Right ventricle myocardium superior (tissue), 1 donor: ENCODE data around the gene OR1D2. TPM values are rescaled to one million over a fixed set of nuclear protein-coding genes. Genes with fewer than 3 reads are reported as not detected.
"Not testable (repeated sequence)": the region's sequence is repeated elsewhere in the genome, so short reads cannot be mapped to it uniquely, and the experiment has no call there.

Experiments
- ATAC-seq: fragments of 200-7000 bp; cut with Tn5 transposase; one replicate; pipeline ENCODE4 v1.9.1; 2020; ENCODE audit warnings: mild to moderate bottlenecking; ENCODE audit not compliant: poor library complexity
- DNase-seq: peaks from one replicate; pipeline ENCODE4 v3.0.0-alpha.2; 2020
- intact Hi-C: fragments of 100-400 bp; cut with DNase I; formaldehyde crosslinking; loops from one replicate; pipeline ENCODE4 v1.11.2; 2022
- long read RNA-seq: library from polyadenylated mRNA; unstranded; transcript quantifications from one replicate; pipeline ENCODE4 v2.0.0, GENCODE V29; 2021
- total RNA-seq: library from RNA; stranded (reverse); fragmentation: NEBNext Ultra II Directional; extraction: Animal tissue kit (Norgen Biotek cat#: 25700); gene quantifications from one replicate; pipeline ENCODE4 v1.2.1, GENCODE V29; 2021
- donor health status: DM: no; HTN: yes; CAD: no; lungs with severe emphysema.

OR1D2 gene, protein sequence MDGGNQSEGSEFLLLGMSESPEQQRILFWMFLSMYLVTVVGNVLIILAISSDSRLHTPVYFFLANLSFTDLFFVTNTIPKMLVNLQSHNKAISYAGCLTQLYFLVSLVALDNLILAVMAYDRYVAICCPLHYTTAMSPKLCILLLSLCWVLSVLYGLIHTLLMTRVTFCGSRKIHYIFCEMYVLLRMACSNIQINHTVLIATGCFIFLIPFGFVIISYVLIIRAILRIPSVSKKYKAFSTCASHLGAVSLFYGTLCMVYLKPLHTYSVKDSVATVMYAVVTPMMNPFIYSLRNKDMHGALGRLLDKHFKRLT
- not detected for total RNA-seq
- long read RNA-seq: 0 reads

DNA sequence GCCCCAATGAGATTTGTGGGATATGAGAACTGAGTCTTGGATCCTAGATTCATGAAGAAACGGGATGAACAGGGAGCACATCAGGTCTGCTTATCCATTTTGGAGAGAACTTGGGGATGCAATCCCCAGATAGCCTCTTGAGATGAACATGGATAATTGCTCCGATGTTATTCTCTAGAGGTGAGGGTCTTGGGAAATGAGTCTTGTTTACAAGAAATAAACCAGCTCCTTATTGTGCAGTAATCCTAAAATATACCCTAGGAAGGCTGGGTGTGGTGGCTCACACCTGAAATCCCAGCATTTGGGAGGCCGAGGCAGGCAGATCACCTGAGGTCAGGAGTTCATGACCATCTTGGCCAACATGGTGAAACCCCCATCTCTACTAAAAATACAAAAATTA lies at the start of gene OR1D2:
Gene OR1D2, minus strand, starts transcription at position 101 of the 400 bp plus-strand sequence. CDS start 11,426 bp downstream, outside the sequence.
- DNase-seq (no peak), ATAC-seq (no peak)
- intact Hi-C loops: no loop called here

DNA sequence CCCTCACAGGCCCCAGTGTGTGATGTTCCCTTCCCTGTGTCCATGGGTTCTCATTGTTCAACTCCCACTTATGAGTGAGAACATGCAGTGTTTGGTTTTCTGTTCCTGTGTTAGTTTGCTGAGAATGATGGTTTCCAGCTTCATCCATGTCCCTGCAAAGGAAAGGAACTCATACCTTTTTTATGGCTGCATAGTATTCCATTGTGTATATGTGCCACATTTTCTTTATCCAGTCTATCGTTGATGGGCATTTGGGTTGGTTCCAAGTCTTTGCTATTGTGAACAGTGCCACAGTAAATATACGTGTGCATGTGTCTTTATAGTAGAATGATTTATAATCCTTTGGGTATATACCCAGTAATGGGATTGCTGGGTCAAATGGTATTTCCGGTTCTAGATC lies 33.3 kb upstream of the OR1D2 start:
- intact Hi-C loops, ATAC-seq: not testable (repeated sequence)

GRCh38 chr17:3127451-3127850 lies 23.2 kb upstream of the OR1D2 start, which contains the start of gene OR1G1:
OR1G1 (minus strand) TSS chr17:3127551; CDS start chr17:3127551, 0 bp downstream.
- intact Hi-C loops: no loop called here
- ATAC-seq (no peak), DNase-seq (no peak)

More for the DNA sequence above, 33.3 kb upstream of the OR1D2 start:
- not testable (repeated sequence) for DNase-seq

DNA sequence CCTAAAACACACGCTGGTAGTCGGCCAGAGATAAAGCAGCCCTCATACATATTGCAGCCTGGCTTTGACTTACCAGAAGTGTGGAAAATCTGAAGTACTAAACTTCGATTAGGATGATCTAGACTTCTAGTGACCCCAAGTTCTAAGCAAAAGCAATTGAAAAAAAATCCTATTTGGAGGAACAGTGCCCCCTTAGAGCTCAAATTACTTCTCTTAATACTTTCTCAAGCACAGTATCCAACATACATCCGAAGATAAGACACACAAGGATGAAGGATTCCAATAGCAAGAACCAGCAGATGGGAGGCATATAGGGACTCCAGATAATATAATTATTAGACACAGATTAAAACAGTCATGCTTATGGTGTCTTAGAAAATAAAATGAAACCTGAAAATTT lies 30.4 kb downstream of the OR1D2 start:
- ATAC-seq, DNase-seq, intact Hi-C loops: not testable (repeated sequence)

DNA sequence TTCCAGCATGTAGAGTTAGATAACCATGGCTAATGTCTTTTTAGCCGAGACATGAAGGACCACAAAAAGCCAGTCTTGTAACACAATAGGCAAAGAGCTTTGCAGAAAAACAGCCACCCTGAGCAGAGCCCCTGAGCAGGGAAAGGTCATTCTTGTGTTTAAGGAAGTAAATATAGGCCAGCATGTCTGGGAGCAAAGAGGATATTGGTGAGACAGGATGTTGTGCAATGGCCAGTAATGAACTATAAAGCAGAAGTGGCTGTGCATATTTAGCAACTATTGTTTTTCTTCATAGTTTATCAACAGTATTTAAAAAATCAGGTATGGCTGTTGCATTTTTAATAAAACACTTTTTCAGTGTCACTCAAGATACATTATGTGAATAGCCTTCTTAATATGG lies 39.0 kb downstream of the OR1D2 start:
- ATAC-seq: peak; percentile 52
- intact Hi-C loops, DNase-seq: not testable (repeated sequence)

GRCh38 chr17:3063507-3063906 lies 40.7 kb downstream of the OR1D2 start, which contains the start of gene OR1D5:
OR1D5 (minus strand) TSS chr17:3063607; CDS start chr17:3063607, 0 bp downstream.
- DNase-seq, ATAC-seq, intact Hi-C loops: not testable (repeated sequence)

GRCh38 chr17:3062824-3063377 lies 41.3 kb downstream of the OR1D2 start:
- DNase-seq, intact Hi-C loops, ATAC-seq: not testable (repeated sequence)

DNA sequence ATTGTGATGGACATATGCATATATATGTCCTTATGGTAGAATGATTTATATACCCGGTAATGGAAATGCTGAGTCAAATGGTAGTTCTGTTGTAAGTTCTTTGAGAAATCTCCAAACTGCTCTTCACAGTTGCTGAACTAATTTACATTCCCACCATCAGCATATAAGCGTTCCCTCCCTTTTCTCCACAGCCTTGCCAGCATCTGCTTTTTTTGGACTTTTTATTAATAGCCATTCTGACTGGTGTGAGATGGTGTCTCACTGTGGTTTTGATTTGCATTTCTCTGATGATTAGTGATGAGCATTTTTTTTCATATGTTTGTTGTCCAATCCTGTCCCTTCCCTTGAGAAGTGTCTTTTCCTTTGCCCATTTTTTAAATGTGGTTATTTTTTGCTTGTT lies 49.4 kb downstream of the OR1D2 start:
- DNase-seq, intact Hi-C loops, ATAC-seq: not testable (repeated sequence)

- DNase-seq: no peak
- no peak for ATAC-seq
- intact Hi-C loops: no loop called here
Observed at GRCh38 chr17:3049705-3050295, 54.4 kb downstream of the OR1D2 start.

GRCh38 chr17:3048727-3049471 lies 55.3 kb downstream of the OR1D2 start:
- intact Hi-C loops: no loop called here
- ATAC-seq (peak; percentile 100), DNase-seq (peak; percentile 98)

- ATAC-seq (no peak), DNase-seq (no peak)
- intact Hi-C loops: no loop called here
Observed at GRCh38 chr17:3046753-3047152, 57.5 kb downstream of the OR1D2 start.

GRCh38 chr17:3043737-3044365 lies 60.4 kb downstream of the OR1D2 start:
- no peak for DNase-seq
- intact Hi-C loops: no loop called here
- no peak for ATAC-seq

GRCh38 chr17:3040882-3041281 lies 63.3 kb downstream of the OR1D2 start:
- no peak for ATAC-seq
- DNase-seq: no peak
- intact Hi-C loops: no loop called here

GRCh38 chr17:3039736-3040135 lies 64.5 kb downstream of the OR1D2 start:
- intact Hi-C loops: no loop called here
- no peak for ATAC-seq
- DNase-seq: no peak

- intact Hi-C loops: no loop called here
- DNase-seq: no peak
Observed at GRCh38 chr17:3038941-3039340, 65.3 kb downstream of the OR1D2 start.

More at GRCh38 chr17:3038941-3039340, 65.3 kb downstream of the OR1D2 start:
- ATAC-seq: no peak
